Smooth muscle cell (in vitro differentiated cells): Measurements from ENCODE around the gene PLPP3. TPM values are rescaled to one million over a fixed set of nuclear protein-coding genes. Genes with fewer than 3 reads are reported as not detected.

Experiments used
- DNase-seq: peaks from one replicate; lab custom pipeline; 2025; ENCODE audit not compliant: unreplicated experiment; lab: John Stamatoyannopoulos, UW
- H2AFZ ChIP-seq: fragments of 200-600 bp; sonication (generic); 2 replicates; pipeline ENCODE4 v1.6.0; 2016; ENCODE audit warnings: antibody characterized with exemption, low read depth, mild to moderate bottlenecking
- H3F3A ChIP-seq: fragments of 200-600 bp; sonication (generic); 2 replicates; pipeline ENCODE4 v1.6.0; 2017; ENCODE audit warnings: antibody characterized with exemption, low read depth
- H3K27ac ChIP-seq: fragments of 200-600 bp; sonication (generic); 2 replicates; pipeline ENCODE4 v1.5.1; 2016; ENCODE audit warnings: low read depth, mild to moderate bottlenecking
- H3K27me3 ChIP-seq: fragments of 200-600 bp; sonication (generic); 2 replicates; pipeline ENCODE4 v1.6.1; 2016; ENCODE audit warnings: low read depth, mild to moderate bottlenecking
- H3K36me3 ChIP-seq: fragments of 200-600 bp; sonication (generic); 2 replicates; pipeline ENCODE4 v1.5.1; 2016; ENCODE audit warnings: low read depth
- H3K4me1 ChIP-seq: fragments of 200-600 bp; sonication (generic); 2 replicates; pipeline ENCODE4 v1.5.1; 2016; ENCODE audit warnings: low read depth
- H3K4me2 ChIP-seq: fragments of 200-600 bp; sonication (generic); 2 replicates; pipeline ENCODE4 v1.6.0; 2016; ENCODE audit warnings: mild to moderate bottlenecking
- H3K4me3 ChIP-seq: fragments of 200-600 bp; sonication (generic); 2 replicates; pipeline ENCODE4 v1.5.1; 2016; ENCODE audit warnings: mild to moderate bottlenecking
- H3K79me2 ChIP-seq: fragments of 200-600 bp; sonication (generic); 2 replicates; pipeline ENCODE4 v1.6.0; 2016; ENCODE audit warnings: low read depth, mild to moderate bottlenecking
- H3K9ac ChIP-seq: fragments of 200-600 bp; sonication (generic); 2 replicates; pipeline ENCODE4 v1.6.0; 2016; ENCODE audit warnings: low read depth
- H3K9me3 ChIP-seq: fragments of 200-600 bp; sonication (generic); replicated peaks from 2 replicates; pipeline ENCODE4 v1.5.1; 2016; ENCODE audit warnings: low read depth
- H4K20me1 ChIP-seq: fragments of 200-600 bp; sonication (generic); 2 replicates; pipeline ENCODE4 v1.6.0; 2016; ENCODE audit warnings: low read depth
- CTCF ChIP-seq: fragments of 200-600 bp; sonication (generic); IDR thresholded peaks from 2 replicates; pipeline ENCODE4 v1.5.1; 2017; ENCODE audit warnings: borderline replicate concordance, mild to moderate bottlenecking, antibody characterized with exemption; ENCODE audit not compliant: insufficient read depth, poor library complexity, severe bottlenecking
- WGBS: methylation state at CpG from one replicate; pipeline ENCODE4 v1.1.7; 2016; ENCODE audit warnings: low lambda C conversion rate; 5-methylcytosine and 5-hydroxymethylcytosine counted together
- polyA plus RNA-seq: library from polyadenylated mRNA; unstranded; fragments of >200 nt; fragmentation: Nextera tagmentation; extraction: Ambion mirVana; gene quantifications from 2 replicates; pipeline ENCODE4 v1.2.1, GENCODE V29; 2016
- total RNA-seq: library from RNA; depleted of rRNA; stranded (reverse); fragments of >200 nt; gene quantifications from 2 replicates; pipeline ENCODE4 v1.2.3, GENCODE V29; 2014

The PLPP3 gene
- total and polyA plus RNA-seq, 2 experiments from 2014 or later, result 56.9 to 81.5 TPM

GRCh38 chr1:56566061-56566744, 13.2 kb downstream of the PLPP3 start:
- Histone ChIP-seq H3K4me2 (no peak overlapping the region), H2AFZ (no peak overlapping the region), H3K4me3 (no peak overlapping the region), H3K9me3 (no peaks in the 10 kb centered on the region), H3K9ac (no peak overlapping the region), H4K20me1 (peaks cover 98% of the 10 kb centered on the region), H3K27me3 (no peaks in the 10 kb centered on the region), H3K27ac (no peak overlapping the region), H3F3A (no peaks in the 10 kb centered on the region), H3K79me2 (peaks cover 98% of the 10 kb centered on the region), H3K4me1 (peaks cover 41% of the 10 kb centered on the region), H3K36me3 (no peaks in the 10 kb centered on the region)
- 73% methylated on average over 9 of the region's 9 CpGs for WGBS
- DNase-seq, result no peak
- no peak for TF ChIP-seq CTCF

- Histone ChIP-seq H3K36me3 (no peaks in the 10 kb centered on the region), H3K79me2 (peaks cover 98% of the 10 kb centered on the region), H3K9ac (no peak overlapping the region), H3K4me3 (no peak overlapping the region), H4K20me1 (peaks cover 98% of the 10 kb centered on the region), H3F3A (no peaks in the 10 kb centered on the region), H3K27ac (no peak overlapping the region), H3K4me1 (peaks cover 41% of the 10 kb centered on the region), H3K27me3 (no peaks in the 10 kb centered on the region), H2AFZ (no peak overlapping the region), H3K4me2 (peak overlapping the region; percentile 41), H3K9me3 (no peaks in the 10 kb centered on the region)
- no peak for DNase-seq
- no peak for TF ChIP-seq CTCF
- 48% methylated on average over 2 of the region's 2 CpGs for WGBS
Observed at GRCh38 chr1:56564615-56565014, 14.7 kb downstream of the PLPP3 start.

- WGBS, result 80% methylated on average over 3 of the region's 3 CpGs
- Histone ChIP-seq H3K4me2 (no peak overlapping the region), H3K9ac (no peak overlapping the region), H3K36me3 (no peaks in the 10 kb centered on the region), H4K20me1 (peaks cover 98% of the 10 kb centered on the region), H3K4me3 (no peak overlapping the region), H3F3A (no peaks in the 10 kb centered on the region), H3K27me3 (no peaks in the 10 kb centered on the region), H3K27ac (no peak overlapping the region), H2AFZ (no peak overlapping the region), H3K4me1 (peaks cover 41% of the 10 kb centered on the region), H3K79me2 (peaks cover 98% of the 10 kb centered on the region), H3K9me3 (no peaks in the 10 kb centered on the region)
- no peak for DNase-seq
- no peak for TF ChIP-seq CTCF
Observed at GRCh38 chr1:56563568-56563967, 15.8 kb downstream of the PLPP3 start.

GRCh38 chr1:56562891-56563452, 16.4 kb downstream of the PLPP3 start:
- no peak overlapping the region for H2AFZ ChIP-seq
- no peak overlapping the region for H3K4me2 ChIP-seq
- peaks cover 98% of the 10 kb centered on the region for H4K20me1 ChIP-seq
- H3K27me3 ChIP-seq, result no peaks in the 10 kb centered on the region
- H3K36me3 ChIP-seq, result no peaks in the 10 kb centered on the region
- WGBS, result 62% methylated on average over 2 of the region's 2 CpGs
- no peaks in the 10 kb centered on the region for H3F3A ChIP-seq
- no peak overlapping the region for H3K4me3 ChIP-seq
- H3K4me1 ChIP-seq, result peaks cover 41% of the 10 kb centered on the region
- no peak overlapping the region for H3K27ac ChIP-seq
- no peak overlapping the region for H3K9ac ChIP-seq
- H3K9me3 ChIP-seq, result no peaks in the 10 kb centered on the region
- no peak for DNase-seq
- peaks cover 98% of the 10 kb centered on the region for H3K79me2 ChIP-seq
- TF ChIP-seq CTCF, result no peak
